ENCODE measurements around the gene FOXE3. TPM values are rescaled to one million over a fixed set of nuclear protein-coding genes. Genes with fewer than 3 reads are reported as not detected.

FOXE3 gene
- total RNA-seq, 1 donor from 2014 or later, result not detected

- no peaks in the 10 kb centered on the region for H3K4me1 ChIP-seq
- TF ChIP-seq, protein P1, sequence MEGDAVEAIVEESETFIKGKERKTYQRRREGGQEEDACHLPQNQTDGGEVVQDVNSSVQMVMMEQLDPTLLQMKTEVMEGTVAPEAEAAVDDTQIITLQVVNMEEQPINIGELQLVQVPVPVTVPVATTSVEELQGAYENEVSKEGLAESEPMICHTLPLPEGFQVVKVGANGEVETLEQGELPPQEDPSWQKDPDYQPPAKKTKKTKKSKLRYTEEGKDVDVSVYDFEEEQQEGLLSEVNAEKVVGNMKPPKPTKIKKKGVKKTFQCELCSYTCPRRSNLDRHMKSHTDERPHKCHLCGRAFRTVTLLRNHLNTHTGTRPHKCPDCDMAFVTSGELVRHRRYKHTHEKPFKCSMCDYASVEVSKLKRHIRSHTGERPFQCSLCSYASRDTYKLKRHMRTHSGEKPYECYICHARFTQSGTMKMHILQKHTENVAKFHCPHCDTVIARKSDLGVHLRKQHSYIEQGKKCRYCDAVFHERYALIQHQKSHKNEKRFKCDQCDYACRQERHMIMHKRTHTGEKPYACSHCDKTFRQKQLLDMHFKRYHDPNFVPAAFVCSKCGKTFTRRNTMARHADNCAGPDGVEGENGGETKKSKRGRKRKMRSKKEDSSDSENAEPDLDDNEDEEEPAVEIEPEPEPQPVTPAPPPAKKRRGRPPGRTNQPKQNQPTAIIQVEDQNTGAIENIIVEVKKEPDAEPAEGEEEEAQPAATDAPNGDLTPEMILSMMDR (IDR thresholded peaks at IDR 0.05), result no peak
- intact Hi-C loops (cut with DNase I), result no loop called here
- DNase-seq (ENCODE audit: low spot score in 2 of 2), result no peak
- no peaks in the 10 kb centered on the region for H3K9me3 ChIP-seq
- peaks cover 6% of the 10 kb centered on the region for H3K27me3 ChIP-seq
- no peak overlapping the region for H3K27ac ChIP-seq
- no peaks in the 10 kb centered on the region for H3K36me3 ChIP-seq
- no peak overlapping the region for H3K4me3 ChIP-seq
Measured at GRCh38 chr1:47460456-47460855, 44.4 kb downstream of the FOXE3 start.

- H3K27ac ChIP-seq, result no peak overlapping the region
- no peaks in the 10 kb centered on the region for H3K9me3 ChIP-seq
- intact Hi-C loops (cut with DNase I), result no loop called here
- no peaks in the 10 kb centered on the region for H3K27me3 ChIP-seq
- no peak for DNase-seq (ENCODE audit: low spot score in 2 of 2)
- H3K4me3 ChIP-seq, result no peak overlapping the region
- H3K4me1 ChIP-seq, result no peaks in the 10 kb centered on the region
- TF ChIP-seq, protein P1 (IDR thresholded peaks at IDR 0.05), result no peak
- H3K36me3 ChIP-seq, result no peaks in the 10 kb centered on the region
Measured at GRCh38 chr1:47465605-47466004, 49.5 kb downstream of the FOXE3 start.

Other genes starting within 250 kb of the FOXE3 start
- not detected for gene PDZK1IP1, start 226.2 kb upstream of the FOXE3 start, total RNA-seq
- 13.9 TPM for gene TAL1, start 184.1 kb upstream of the FOXE3 start, total RNA-seq
- gene STIL, start 102.1 kb upstream of the FOXE3 start, total RNA-seq, result 0.11 TPM
- 52.5 TPM for gene CMPK1, start 82.5 kb upstream of the FOXE3 start, total RNA-seq
- 1.3 TPM for gene FOXD2, start 21.8 kb downstream of the FOXE3 start, total RNA-seq